ENCODE data around the gene ADAR.

ADAR gene

GRCh38 chr1:154616659-154617345, 8.8 kb upstream of the ADAR start:
- no peak for DNase-seq (ENCODE audit: low spot score)

- DNase-seq (ENCODE audit: low spot score) = no peak
These were observed 7.4 kb upstream of the ADAR start for GRCh38 chr1:154615411-154615810.

DNA sequence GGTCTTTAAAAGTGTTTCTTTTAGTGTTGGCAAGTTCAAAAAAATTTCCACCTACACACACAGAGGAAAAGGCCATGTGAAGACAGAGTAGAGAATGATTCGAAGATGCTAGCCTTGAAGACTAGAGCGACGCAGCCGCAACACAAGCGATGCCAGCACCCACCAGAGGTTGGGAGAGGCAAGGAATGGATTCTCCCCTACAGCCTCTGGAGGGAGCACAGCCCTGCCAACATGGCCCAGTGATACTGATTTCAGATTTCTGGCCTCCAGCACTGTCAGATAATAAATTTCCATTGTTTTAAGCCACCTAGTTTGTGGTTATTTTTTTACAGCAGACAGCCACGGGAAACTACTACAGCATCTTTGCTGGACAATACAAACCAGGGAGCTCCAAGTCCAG, 6.9 kb upstream of the ADAR start:
- no peak for DNase-seq (ENCODE audit: low spot score)

DNA sequence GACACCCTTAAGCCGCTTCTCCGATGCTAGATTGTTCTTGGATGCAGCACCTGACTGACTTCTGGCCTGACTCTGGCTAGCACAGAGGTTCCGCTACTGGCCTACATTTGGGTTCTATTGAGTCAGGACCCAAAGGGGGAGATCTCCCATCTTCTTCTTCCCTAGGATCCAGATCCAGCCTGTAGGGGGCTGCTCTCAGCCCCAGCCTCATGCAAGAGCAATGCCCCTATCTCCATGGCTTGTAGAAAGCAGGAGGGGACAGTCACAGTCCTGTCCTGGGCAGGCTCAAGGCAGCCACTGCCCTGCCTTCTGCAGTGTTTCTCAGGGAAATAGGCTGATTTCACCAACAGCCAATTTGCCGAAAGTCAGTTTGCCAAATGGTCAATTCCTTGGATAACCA, 6.3 kb upstream of the ADAR start:
- no peak for DNase-seq (ENCODE audit: low spot score)

DNA sequence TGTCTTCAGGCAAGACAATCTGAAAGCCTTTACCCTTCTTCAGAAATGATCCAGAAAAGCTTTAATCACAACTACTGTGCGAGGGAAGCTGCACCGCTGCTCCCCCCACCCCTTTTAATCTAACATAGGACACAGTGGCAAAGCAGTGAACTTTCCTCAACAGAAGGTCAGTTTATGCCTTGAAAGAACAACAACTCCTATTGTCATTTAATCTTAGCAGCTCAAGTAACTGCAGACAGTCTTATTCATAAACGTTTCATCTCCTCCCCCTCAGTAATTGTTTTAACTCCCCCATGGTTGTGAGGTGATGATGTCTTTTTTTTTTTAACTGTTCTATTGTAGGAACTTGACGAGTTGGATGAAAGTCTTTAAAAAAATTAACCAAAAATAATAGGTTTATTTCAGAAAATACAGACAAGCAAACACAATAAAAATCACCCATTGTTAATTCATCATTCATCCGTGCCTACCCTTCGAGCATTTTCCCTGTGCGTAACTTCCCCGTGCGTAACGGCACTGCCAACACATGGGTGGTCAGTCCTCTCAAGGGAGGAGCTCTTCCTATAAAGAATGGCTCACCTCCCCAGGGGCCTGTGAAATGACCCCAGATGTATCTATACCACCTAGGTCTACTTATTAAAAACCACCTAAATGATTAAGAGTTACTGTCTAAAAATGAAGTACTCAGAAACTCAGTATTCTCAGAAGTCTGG, 3.3 kb upstream of the ADAR start:
- no peak for DNase-seq (ENCODE audit: low spot score)

- DNase-seq (ENCODE audit: low spot score) = no peak
These were observed 1.7 kb upstream of the ADAR start for GRCh38 chr1:154609398-154610380.

GRCh38 chr1:154608397-154609270, 648 bp upstream of the ADAR start:
- DNase-seq (ENCODE audit: low spot score) = peak; percentile 74

GRCh38 chr1:154607106-154607608, 829 bp downstream of the ADAR start:
- DNase-seq (ENCODE audit: low spot score) = peak; percentile 53

GRCh38 chr1:154605534-154605933, 2.5 kb downstream of the ADAR start:
- no peak for DNase-seq (ENCODE audit: low spot score)

DNA sequence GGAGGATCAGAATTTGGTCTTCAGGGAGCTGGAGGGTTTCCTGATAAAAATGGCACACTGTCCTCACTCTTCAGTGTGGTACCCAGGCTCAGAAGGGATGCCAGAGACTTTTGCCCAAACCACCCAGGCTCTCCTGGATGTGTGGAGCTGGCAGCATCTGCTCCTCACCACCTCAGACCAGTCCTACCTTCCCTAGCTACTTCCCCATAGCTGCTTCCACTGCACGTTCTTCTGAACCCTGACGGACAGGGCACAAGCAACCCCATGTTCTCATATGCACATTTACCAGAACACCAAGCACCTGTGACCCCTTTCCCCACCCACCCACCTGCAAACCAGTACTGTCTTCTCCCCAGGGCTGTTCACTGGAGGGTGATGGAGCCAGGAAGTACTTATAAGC, 4.7 kb downstream of the ADAR start:
- no peak for DNase-seq (ENCODE audit: low spot score)

DNA sequence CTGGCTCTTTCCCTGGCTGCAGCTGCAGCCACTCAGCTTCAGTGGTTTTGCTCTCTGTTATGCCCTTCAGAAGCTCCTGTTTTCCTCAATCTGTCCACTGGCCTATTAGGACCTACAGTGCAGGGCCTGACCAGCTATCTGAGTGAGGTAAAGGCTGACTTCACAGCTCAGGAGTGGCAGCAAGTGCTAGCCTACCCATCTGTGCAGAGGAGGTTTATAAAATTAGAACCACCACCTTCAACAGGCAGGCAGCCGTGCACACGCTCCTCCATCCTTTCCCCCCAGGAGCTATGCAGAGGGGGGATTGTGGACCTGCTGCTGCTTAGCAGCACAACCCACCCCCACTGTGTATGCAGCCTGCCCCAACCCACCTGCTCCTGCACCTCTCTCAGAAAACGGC, 8.3 kb downstream of the ADAR start:
- peak; percentile 53 for DNase-seq (ENCODE audit: low spot score)

DNA sequence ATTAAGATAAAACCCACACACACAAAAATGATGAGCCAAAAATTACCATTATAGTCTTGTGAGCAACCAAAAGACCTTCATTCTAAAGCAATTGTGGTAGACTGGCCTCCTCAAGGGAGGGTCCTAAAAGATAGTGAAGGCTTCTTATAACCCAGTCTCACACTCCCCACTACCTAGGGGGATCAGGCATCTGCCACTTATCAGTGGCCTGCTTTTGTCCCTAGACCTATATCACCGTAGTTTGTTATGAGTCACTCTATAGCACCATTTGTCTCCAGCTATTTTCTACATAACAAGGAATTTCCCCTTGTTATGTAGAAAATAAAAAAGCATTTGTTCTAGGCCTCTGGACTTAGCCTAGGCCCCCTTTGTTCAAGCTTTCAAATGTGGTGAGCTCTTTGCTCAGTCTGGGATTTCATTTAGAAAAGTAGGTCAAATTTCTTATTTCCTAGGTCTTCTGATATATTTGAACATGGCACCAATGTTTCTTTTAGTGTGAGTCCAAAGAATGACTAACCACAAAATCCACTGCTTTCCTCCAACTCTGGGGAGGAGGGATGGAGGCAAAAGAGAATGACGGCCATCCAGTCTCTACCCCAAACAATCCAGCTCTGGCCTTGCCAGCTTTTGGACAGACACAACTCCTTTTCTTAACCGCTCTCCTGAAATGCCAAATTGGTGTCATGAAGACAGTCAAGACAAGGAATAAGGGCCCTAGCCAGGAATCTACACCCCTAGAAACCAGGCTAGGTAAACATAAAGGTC, 8.9 kb downstream of the ADAR start:
- no peak for DNase-seq (ENCODE audit: low spot score)

DNA sequence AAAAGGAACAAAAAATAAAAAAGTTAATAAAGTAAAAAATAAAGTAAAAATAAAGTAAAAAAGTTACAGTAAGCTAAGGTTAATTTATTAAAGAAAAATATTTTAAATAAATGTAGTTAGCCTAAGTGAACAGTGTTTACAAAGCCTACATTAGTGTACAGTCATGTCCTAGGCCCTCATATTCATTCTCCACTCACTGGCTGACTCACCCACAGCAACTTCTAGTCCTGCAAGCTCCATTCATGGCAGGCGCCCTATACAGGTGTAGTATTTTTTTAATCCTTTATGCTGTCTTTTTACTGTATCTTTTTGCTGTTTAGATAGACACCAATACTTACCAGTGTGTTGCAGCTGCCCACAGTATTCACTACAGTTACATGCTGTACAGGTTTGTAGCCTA, 12.4 kb downstream of the ADAR start:
- no peak for DNase-seq (ENCODE audit: low spot score)

- no peak for DNase-seq (ENCODE audit: low spot score)
These were observed 13.2 kb downstream of the ADAR start for GRCh38 chr1:154594811-154595210.

DNA sequence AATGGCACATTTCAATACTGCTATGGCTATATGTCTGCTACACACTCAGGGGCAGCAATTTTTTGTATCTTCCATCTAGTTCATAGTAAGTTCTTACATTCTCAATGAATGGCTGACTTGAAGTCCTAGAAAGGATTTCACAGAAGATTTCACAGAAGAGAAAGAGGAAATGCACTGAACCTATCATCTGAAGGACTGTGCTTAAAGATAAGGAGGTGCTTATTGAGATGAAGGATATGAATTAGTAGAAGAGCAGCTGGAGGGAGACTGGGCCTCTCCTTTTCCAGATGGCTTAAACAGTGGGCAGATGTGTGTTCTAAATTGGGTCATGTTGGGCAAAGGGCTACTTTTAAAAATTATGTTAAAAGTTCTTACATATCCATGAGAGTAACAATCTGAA, 14.6 kb downstream of the ADAR start:
- DNase-seq (ENCODE audit: low spot score) = no peak

DNA sequence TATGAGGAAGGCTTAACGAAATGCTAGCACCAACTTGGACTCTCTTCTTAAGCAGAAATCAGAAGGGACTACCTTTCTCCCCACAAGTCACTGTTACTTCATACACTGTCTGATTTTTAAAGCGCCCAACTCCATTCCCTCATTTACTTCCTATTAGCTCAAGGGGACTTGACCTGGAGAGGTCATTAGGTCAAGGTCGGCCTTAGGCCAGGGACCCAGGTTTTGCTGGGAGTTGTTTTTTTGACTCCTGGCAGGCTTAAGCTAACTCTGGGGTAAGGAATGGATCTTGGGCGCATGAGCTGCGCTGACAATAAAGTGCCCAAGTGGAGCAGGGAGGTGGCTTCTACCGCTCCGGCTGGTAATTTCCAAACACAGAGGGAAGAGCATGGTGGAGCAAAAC, 16.8 kb downstream of the ADAR start:
- no peak for DNase-seq (ENCODE audit: low spot score)

- no peak for DNase-seq (ENCODE audit: low spot score)
These were observed 17.2 kb downstream of the ADAR start for GRCh38 chr1:154590756-154591155.

DNA sequence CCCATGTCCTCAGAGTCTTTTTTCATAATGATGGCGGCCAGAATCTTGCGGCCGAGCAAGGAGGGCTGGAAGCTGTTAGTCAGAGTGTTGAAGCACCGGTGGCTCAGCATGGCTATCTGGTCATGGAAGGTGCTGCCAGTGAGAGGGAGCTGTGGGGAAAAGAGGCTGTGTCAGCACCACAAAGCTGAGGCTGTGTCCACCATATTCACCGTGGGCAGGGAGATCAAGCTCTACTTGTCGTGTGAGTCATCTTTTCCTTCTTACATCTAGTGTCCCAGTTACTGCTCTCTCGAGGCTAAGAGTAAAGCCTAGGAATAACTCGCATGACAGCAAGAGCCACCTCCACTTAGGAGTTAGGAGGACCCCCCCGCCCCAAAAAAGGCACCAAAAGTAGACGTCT, 18.2 kb downstream of the ADAR start:
- DNase-seq (ENCODE audit: low spot score) = no peak

DNA sequence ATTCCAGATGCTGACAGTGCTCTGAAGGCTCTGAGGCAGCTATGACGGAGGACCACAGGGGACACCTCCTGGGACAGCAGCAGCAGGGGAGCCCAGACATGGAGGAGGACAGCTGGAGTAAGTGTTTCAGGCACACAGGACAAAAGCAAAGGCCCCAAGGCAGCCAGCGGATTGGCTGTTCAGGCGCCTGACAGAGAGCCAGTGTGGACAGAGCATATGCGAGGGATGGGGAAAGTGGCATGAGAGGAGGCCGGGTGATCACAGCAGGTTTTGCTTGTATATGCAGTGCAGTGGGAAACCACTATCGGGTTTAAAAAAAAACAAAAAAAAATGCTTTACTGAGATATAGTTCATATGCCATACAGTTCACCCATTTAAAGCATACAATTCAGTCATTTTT, 21.3 kb downstream of the ADAR start:
- no peak for DNase-seq (ENCODE audit: low spot score)

GRCh38 chr1:154586231-154586630, 21.8 kb downstream of the ADAR start:
- no peak for DNase-seq (ENCODE audit: low spot score)
